Stimulated activated CD4-positive, alpha-beta T cell treated with anti-CD3 and anti-CD28 coated beads, Interleukin-4, amount 100 ng/mL, for 1 hour (primary cell): ENCODE data around the gene PPAT.
A peak's percentile ranks its signal among the peaks of the same experiment; 100 is the strongest.
"Not testable (repeated sequence)": the region's sequence is repeated elsewhere in the genome, so short reads cannot be mapped to it uniquely, and the experiment has no call there.

ENCODE experiments used
- DNase-seq: peaks from one replicate; pipeline ENCODE4 v3.0.0-alpha.2; 2020

PPAT gene

DNA sequence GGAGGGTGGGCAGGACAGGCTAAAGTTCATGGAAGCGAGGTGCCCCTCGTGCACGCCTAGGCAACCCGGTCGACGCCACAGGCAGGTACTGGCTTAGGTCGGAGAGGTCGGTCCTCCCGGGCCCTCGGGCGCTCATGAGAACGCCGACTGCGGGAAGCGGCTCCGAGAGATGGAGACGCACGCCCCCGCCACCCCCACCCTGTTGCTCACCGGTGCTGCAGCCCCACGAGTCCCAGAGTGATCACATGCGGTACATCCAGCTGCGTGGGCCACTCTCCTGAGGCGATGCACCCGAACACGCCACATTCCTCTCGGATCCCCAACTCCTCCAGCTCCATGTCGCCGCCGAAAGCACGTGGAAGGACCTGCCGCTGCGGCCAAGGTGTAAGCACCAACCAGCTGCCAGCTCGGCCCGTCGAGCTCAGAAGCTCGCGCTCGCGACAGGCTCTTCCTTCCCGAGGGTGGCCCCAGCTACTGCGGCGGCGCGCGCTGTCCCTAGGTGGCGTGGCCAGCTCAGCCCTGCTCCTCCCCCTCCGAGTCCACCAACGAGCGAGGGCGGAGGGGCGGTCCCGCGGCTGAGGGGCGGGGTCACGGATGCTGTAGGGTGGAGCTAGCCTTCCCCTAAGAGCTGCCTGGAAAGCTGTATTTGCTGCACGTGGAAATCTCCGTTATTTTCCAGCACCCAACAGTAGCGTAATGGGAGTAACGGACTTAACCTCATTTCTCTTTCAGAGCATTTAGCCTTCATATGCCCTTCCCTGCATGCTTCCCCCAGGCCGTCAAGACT is at the start of gene PPAT:
TSS of gene PPAT (minus strand) at position 476 of the 787 bp plus-strand sequence. CDS start at position 338, 138 bp downstream.
- peak; percentile 99 for DNase-seq

DNA sequence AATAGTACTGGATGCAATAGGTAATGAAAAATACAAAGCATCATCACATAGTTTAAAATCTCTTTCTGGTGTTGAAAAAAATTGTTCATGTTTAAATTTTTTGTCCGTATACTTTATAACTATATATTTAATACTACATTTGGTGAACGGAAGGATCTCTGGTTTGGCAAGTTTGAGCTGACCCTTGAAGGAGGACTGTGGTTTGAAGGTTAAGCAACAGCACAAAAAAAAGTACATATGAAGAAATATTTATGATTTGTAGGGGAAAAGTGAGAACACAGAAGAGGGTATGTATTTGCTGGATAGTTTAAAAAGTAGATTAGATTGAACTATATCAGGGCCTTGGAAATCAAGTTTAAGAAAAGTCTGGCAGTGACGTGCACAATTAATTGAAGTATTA is 45.3 kb upstream of the PPAT start:
- no peak for DNase-seq

DNA sequence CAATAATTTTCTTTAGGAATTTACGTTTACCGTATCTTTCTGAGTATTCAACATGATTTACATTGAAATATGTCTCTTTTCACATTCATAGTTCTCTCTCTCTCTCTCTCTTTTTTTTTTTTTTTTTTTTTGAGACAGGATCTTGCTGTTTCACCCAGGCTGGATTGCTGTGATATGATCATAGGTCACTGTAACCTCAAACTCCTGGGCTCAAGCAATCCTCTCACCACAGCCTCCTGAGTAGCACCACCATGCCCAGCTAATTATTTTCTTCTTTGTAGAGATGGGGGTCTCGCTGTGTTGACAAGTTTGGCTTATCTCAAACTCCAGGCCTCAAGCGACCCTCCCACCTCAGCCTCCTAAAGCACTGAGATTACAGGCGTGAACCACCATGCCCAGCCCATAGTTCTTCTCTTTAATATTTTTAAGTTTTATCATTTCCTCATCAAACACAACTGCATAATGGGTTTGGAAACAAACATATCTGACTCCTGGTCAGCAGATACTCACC is 41.8 kb upstream of the PPAT start:
- DNase-seq: no peak

DNA sequence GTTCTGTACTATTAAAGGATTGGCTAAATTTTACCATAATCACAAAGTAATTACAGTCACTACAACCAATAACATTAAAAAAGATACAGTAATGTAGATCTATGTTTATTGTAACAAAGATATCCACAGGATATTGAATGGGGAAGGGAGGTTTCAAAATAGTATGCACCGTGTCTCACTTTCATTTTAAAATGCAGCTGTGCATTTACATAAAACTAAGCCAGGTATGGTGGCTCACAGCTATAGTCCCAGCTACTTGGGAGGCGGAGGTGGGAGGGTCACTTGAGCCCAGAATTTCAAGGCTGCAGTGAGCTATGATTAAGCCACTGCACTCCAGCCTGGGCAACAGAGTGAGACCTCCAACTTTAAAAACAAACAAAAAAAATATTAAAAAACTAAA is 40.5 kb upstream of the PPAT start:
- no peak for DNase-seq

GRCh38 chr4:56469489-56470210 is 34.2 kb upstream of the PPAT start:
- DNase-seq: no peak

- peak; percentile 13 for DNase-seq
Observed at GRCh38 chr4:56468097-56468422, 32.6 kb upstream of the PPAT start.

GRCh38 chr4:56467284-56468096 is 32.1 kb upstream of the PPAT start, which contains the start of gene SRP72:
TSS of gene SRP72 (plus strand) at chr4:56467617. CDS start at chr4:56467636, 19 bp downstream.
- DNase-seq: peak; percentile 90

DNA sequence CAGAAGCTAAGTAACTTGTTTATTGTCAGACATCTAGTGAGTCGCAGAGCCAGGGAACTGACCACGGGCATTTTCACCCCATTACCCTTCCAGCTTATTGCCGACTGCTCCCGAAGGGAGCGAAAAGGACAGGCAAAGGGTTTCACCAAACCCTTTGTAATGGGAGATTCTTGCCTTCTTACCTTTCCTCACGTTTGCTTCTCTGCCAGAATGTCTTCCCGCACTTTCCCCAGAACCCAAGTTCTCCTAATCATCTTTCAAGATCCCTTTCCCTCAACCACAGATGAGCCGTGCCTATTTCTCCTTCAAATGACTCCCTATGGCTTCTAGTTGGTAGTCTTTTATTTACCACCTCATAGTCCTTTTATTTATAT is 31.5 kb upstream of the PPAT start:
- DNase-seq: no peak

- DNase-seq: not testable (repeated sequence)
Observed at GRCh38 chr4:56466296-56466761, 30.9 kb upstream of the PPAT start.

DNA sequence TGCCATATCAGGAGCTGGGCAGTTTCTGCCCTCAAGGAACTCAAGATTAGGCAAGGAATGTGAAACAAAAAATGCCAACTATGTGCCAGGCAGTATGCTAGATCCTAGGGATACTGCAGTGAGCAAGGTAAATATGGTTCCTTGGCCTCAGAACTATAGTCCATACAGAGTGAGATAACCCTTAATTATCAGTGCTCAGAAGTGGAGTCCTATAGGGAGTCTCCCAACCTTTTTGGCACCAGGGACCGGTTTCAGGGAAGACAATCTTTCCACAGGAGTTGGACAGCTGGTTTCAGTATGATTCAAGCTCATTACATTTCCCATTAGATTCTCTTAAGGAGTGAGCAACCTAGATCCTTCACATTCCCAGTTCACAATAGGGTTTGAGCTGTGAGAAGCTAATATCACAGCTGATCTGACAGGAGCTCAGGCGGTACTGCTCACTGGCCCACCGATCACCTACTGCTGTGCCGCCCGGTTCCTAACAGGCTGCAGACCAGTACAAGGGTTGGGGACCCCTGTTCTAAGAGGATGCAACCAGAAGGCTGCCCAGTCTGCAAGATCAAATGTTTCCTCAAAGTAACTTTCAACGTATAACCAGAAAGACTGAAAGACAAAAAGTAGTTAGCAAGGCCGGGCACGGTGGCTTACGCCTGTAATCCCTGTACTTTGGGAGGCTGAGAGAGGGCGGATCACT is 30.3 kb upstream of the PPAT start:
- DNase-seq: no peak

GRCh38 chr4:56464581-56464980 is 29.2 kb upstream of the PPAT start:
- DNase-seq: no peak

DNA sequence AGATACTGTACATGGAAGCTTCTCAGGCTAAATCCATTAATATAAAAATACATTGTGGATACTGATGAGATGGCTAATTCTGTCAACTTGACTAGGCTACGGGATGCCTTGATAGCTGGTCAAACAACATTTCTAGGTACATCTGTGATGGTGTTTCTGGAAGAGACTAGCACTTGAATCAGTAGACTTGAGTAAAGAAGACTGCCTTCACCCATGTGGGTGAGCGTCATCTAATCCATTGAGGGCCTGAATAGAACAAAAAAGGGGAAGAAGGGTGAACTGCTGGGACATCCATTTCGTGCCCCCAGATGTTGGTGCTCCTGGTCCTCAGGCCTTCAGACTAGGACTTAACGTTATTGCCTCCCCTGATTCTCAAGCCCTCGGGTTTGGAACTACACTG is 28.3 kb upstream of the PPAT start:
- DNase-seq: no peak

- DNase-seq: no peak
Observed at GRCh38 chr4:56462157-56462556, 26.7 kb upstream of the PPAT start.

DNA sequence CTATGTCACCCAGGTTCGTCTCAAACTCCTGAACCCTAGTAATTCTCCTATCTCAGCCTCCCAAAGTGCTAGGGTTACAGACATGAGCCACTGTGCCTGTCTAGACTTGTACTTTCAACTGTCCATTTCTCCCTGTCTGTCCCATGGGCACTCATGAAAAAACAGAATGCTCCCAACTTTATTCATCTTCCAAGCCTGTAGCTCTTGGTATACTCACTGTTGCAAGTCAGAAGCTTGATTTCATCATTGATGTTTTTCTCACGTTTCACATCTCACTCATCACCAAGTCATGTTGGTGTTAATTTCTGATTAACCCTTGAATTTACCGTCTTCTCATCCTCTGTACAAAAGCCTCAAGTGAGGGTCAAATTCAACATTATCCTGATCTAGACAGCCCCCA is 24.7 kb upstream of the PPAT start:
- DNase-seq: no peak

GRCh38 chr4:56450342-56450741 is 14.9 kb upstream of the PPAT start:
- DNase-seq: no peak

DNA sequence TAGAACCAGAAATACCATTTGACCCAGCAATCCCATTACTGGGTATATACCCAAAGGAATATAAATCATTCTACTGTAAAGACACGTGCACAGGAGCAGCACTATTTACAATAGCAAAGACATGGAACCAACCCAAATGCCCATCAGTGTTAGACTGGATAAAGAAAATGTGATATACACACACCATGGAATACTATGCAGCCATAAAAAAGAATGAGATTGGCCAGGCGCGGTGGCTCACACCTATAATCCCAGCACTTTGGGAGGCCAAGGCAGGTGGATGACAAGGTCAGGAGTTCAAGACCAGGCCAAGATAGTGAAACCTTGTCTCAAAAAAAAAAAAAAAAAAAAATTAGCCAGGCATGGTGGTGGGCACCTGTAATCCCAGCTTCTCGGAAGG is 14.1 kb upstream of the PPAT start:
- DNase-seq: not testable (repeated sequence)

GRCh38 chr4:56448301-56448700 is 12.9 kb upstream of the PPAT start:
- no peak for DNase-seq

- no peak for DNase-seq
Observed at GRCh38 chr4:56445699-56446098, 10.3 kb upstream of the PPAT start.

DNA sequence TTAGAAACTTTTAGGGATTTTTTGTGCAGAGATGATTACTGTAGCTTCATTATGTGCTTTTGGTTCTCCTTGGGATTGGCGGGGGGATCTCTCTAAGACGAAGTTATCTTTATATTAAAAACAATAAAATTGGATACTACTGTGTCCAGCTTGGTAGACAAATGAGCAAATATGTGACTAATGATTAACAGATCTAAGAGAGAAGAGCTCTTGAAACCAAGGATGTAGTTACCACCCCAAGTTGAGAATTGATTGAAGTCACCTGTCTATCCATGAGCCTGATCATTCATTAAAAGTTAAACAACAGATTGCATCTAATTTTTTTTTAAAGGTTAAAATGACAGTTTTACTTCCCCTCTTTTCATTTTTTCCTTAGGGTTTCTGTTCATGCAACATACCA is 9.3 kb upstream of the PPAT start:
- no peak for DNase-seq

- no peak for DNase-seq
Observed at GRCh38 chr4:56440983-56441382, 5.6 kb upstream of the PPAT start.

DNA sequence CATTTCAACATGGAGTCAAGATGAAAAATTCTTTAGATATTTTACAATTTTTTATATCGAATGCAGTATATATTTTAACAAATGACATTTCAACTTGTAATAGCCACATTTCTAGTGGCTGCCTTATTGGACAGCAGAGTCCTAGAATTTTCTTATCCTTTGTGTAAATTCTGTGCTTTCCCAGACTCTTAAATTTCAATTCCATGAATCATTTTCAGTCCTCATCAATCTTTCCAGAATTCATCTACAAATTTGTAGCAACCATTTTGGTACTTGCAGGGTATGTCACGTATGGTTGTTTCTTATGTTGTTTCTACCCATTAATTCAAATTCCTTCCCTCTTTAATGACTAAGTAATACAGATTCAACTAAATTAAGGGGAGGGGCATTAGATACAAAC is 3.4 kb upstream of the PPAT start:
- no peak for DNase-seq

GRCh38 chr4:56434599-56435139 is 746 bp downstream of the PPAT start:
- no peak for DNase-seq
